ENCODE results near the gene TEPSIN.

Gene TEPSIN

GRCh38 chr17:81242421-81243332 is 3.8 kb upstream of the TEPSIN start:
- H3K9ac ChIP-seq (ENCODE audit: low read depth, low read length), result no peak overlapping the region
- H3K27me3 ChIP-seq (ENCODE audit: control insufficient read depth, insufficient read depth, low read length), result no peaks in the 10 kb centered on the region
- H3K27ac ChIP-seq (ENCODE audit: low read depth, low read length), result no peak overlapping the region
- no peak overlapping the region for H3K4me3 ChIP-seq (ENCODE audit: low read depth, low read length)
- peaks cover 9% of the 10 kb centered on the region; the same call in 1 of the 2 replicates for H3K4me1 ChIP-seq (ENCODE audit: control insufficient read depth, insufficient read depth, low read length)
- no peaks in the 10 kb centered on the region for H3K9me3 ChIP-seq (ENCODE audit: control insufficient read depth, insufficient read depth, low read length)
- H3K36me3 ChIP-seq (ENCODE audit: control insufficient read depth, insufficient read depth, low read length), result peaks cover 8% of the 10 kb centered on the region; the same call in 1 of the 2 replicates

- Histone ChIP-seq H3K36me3 (ENCODE audit: control insufficient read depth, insufficient read depth, low read length) (peaks cover 8% of the 10 kb centered on the region; the same call in 1 of the 2 replicates), H3K9ac (ENCODE audit: low read depth, low read length) (no peak overlapping the region), H3K4me1 (ENCODE audit: control insufficient read depth, insufficient read depth, low read length) (peaks cover 9% of the 10 kb centered on the region; the same call in 1 of the 2 replicates), H3K9me3 (ENCODE audit: control insufficient read depth, insufficient read depth, low read length) (no peaks in the 10 kb centered on the region), H3K4me3 (ENCODE audit: low read depth, low read length) (no peak overlapping the region), H3K27ac (ENCODE audit: low read depth, low read length) (no peak overlapping the region), H3K27me3 (ENCODE audit: control insufficient read depth, insufficient read depth, low read length) (no peaks in the 10 kb centered on the region)
Observed at GRCh38 chr17:81241648-81242420, 3.0 kb upstream of the TEPSIN start.

- peaks cover 8% of the 10 kb centered on the region; the same call in 1 of the 2 replicates for H3K36me3 ChIP-seq (ENCODE audit: control insufficient read depth, insufficient read depth, low read length)
- no peak overlapping the region for H3K4me3 ChIP-seq (ENCODE audit: low read depth, low read length)
- no peak overlapping the region for H3K27ac ChIP-seq (ENCODE audit: low read depth, low read length)
- H3K9ac ChIP-seq (ENCODE audit: low read depth, low read length), result no peak overlapping the region
- H3K9me3 ChIP-seq (ENCODE audit: control insufficient read depth, insufficient read depth, low read length), result no peaks in the 10 kb centered on the region
- peaks cover 9% of the 10 kb centered on the region; the same call in 1 of the 2 replicates for H3K4me1 ChIP-seq (ENCODE audit: control insufficient read depth, insufficient read depth, low read length)
- H3K27me3 ChIP-seq (ENCODE audit: control insufficient read depth, insufficient read depth, low read length), result no peaks in the 10 kb centered on the region
Observed at GRCh38 chr17:81241203-81241602, 2.3 kb upstream of the TEPSIN start.

GRCh38 chr17:81240761-81241160 is 1.9 kb upstream of the TEPSIN start:
- H3K27ac ChIP-seq (ENCODE audit: low read depth, low read length), result no peak overlapping the region
- H3K4me1 ChIP-seq (ENCODE audit: control insufficient read depth, insufficient read depth, low read length), result peaks cover 9% of the 10 kb centered on the region; the same call in 1 of the 2 replicates
- no peak overlapping the region for H3K9ac ChIP-seq (ENCODE audit: low read depth, low read length)

GRCh38 chr17:81239714-81240555 is 1.1 kb upstream of the TEPSIN start:
- H3K36me3 ChIP-seq (ENCODE audit: control insufficient read depth, insufficient read depth, low read length), result peaks cover 8% of the 10 kb centered on the region; the same call in 1 of the 2 replicates
- H3K27me3 ChIP-seq (ENCODE audit: control insufficient read depth, insufficient read depth, low read length), result no peaks in the 10 kb centered on the region
- H3K4me1 ChIP-seq (ENCODE audit: control insufficient read depth, insufficient read depth, low read length), result peaks cover 9% of the 10 kb centered on the region; the same call in 1 of the 2 replicates
- H3K27ac ChIP-seq (ENCODE audit: low read depth, low read length), result peak overlapping the region; percentile 74
- H3K9ac ChIP-seq (ENCODE audit: low read depth, low read length), result peak overlapping the region; percentile 73
- H3K4me3 ChIP-seq (ENCODE audit: low read depth, low read length), result peak overlapping the region; percentile 78
- no peaks in the 10 kb centered on the region for H3K9me3 ChIP-seq (ENCODE audit: control insufficient read depth, insufficient read depth, low read length)

More at GRCh38 chr17:81240761-81241160, 1.9 kb upstream of the TEPSIN start:
- peaks cover 8% of the 10 kb centered on the region; the same call in 1 of the 2 replicates for H3K36me3 ChIP-seq (ENCODE audit: control insufficient read depth, insufficient read depth, low read length)
- no peaks in the 10 kb centered on the region for H3K9me3 ChIP-seq (ENCODE audit: control insufficient read depth, insufficient read depth, low read length)
- H3K4me3 ChIP-seq (ENCODE audit: low read depth, low read length), result no peak overlapping the region
- H3K27me3 ChIP-seq (ENCODE audit: control insufficient read depth, insufficient read depth, low read length), result no peaks in the 10 kb centered on the region

- Histone ChIP-seq H3K4me1 (ENCODE audit: control insufficient read depth, insufficient read depth, low read length) (peaks cover 9% of the 10 kb centered on the region; the same call in 1 of the 2 replicates), H3K4me3 (ENCODE audit: low read depth, low read length) (peak overlapping the region; percentile 82), H3K36me3 (ENCODE audit: control insufficient read depth, insufficient read depth, low read length) (peaks cover 10% of the 10 kb centered on the region), H3K9ac (ENCODE audit: low read depth, low read length) (peak overlapping the region; percentile 68; the same call in 1 of the 2 replicates), H3K27ac (ENCODE audit: low read depth, low read length) (no peak overlapping the region), H3K27me3 (ENCODE audit: control insufficient read depth, insufficient read depth, low read length) (no peaks in the 10 kb centered on the region), H3K9me3 (ENCODE audit: control insufficient read depth, insufficient read depth, low read length) (no peaks in the 10 kb centered on the region)
Observed at GRCh38 chr17:81238490-81238814, 403 bp downstream of the TEPSIN start.

- Histone ChIP-seq H3K4me1 (ENCODE audit: control insufficient read depth, insufficient read depth, low read length) (peaks cover 9% of the 10 kb centered on the region; the same call in 1 of the 2 replicates), H3K9ac (ENCODE audit: low read depth, low read length) (peak overlapping the region; percentile 68; the same call in 1 of the 2 replicates), H3K9me3 (ENCODE audit: control insufficient read depth, insufficient read depth, low read length) (no peaks in the 10 kb centered on the region), H3K4me3 (ENCODE audit: low read depth, low read length) (peak overlapping the region; percentile 82), H3K27ac (ENCODE audit: low read depth, low read length) (no peak overlapping the region), H3K36me3 (ENCODE audit: control insufficient read depth, insufficient read depth, low read length) (peaks cover 13% of the 10 kb centered on the region), H3K27me3 (ENCODE audit: control insufficient read depth, insufficient read depth, low read length) (no peaks in the 10 kb centered on the region)
Observed at GRCh38 chr17:81237591-81238489, 1.0 kb downstream of the TEPSIN start.

GRCh38 chr17:81236784-81237183 is 2.1 kb downstream of the TEPSIN start:
- no peak overlapping the region for H3K4me3 ChIP-seq (ENCODE audit: low read depth, low read length)
- H3K27ac ChIP-seq (ENCODE audit: low read depth, low read length), result no peak overlapping the region
- H3K27me3 ChIP-seq (ENCODE audit: control insufficient read depth, insufficient read depth, low read length), result no peaks in the 10 kb centered on the region
- no peak overlapping the region for H3K9ac ChIP-seq (ENCODE audit: low read depth, low read length)
- peaks cover 9% of the 10 kb centered on the region; the same call in 1 of the 2 replicates for H3K4me1 ChIP-seq (ENCODE audit: control insufficient read depth, insufficient read depth, low read length)
- peaks cover 13% of the 10 kb centered on the region for H3K36me3 ChIP-seq (ENCODE audit: control insufficient read depth, insufficient read depth, low read length)
- H3K9me3 ChIP-seq (ENCODE audit: control insufficient read depth, insufficient read depth, low read length), result no peaks in the 10 kb centered on the region

GRCh38 chr17:81235822-81236740 is 2.8 kb downstream of the TEPSIN start:
- Histone ChIP-seq H3K36me3 (ENCODE audit: control insufficient read depth, insufficient read depth, low read length) (peaks cover 16% of the 10 kb centered on the region), H3K27me3 (ENCODE audit: control insufficient read depth, insufficient read depth, low read length) (no peaks in the 10 kb centered on the region), H3K4me1 (ENCODE audit: control insufficient read depth, insufficient read depth, low read length) (peaks cover 9% of the 10 kb centered on the region; the same call in 1 of the 2 replicates), H3K4me3 (ENCODE audit: low read depth, low read length) (no peak overlapping the region), H3K9me3 (ENCODE audit: control insufficient read depth, insufficient read depth, low read length) (no peaks in the 10 kb centered on the region), H3K9ac (ENCODE audit: low read depth, low read length) (no peak overlapping the region), H3K27ac (ENCODE audit: low read depth, low read length) (no peak overlapping the region)
